AG09309 (cell line): Measurements from ENCODE around the gene RNF8.

Source experiments
- DNase-seq: peaks from one replicate; pipeline ENCODE4 v3.0.0-alpha.2; 2010; ENCODE audit warnings: low read depth
- H3K4me3 ChIP-seq: 2 replicates; pipeline ENCODE4 v1.5.1; 2011; ENCODE audit warnings: mild to moderate bottlenecking, low read depth, low read length, moderate library complexity; ENCODE audit not compliant: control insufficient read depth
- CTCF ChIP-seq: IDR thresholded peaks from 2 replicates; pipeline ENCODE4 v1.5.1; 2011; ENCODE audit warnings: mild to moderate bottlenecking, low read depth, low read length, inconsistent platforms; ENCODE audit not compliant: insufficient read depth, control insufficient read depth; ENCODE audit errors: missing control alignments

RNF8 gene

GRCh38 chr6:37347177-37347576 is 6.6 kb upstream of the RNF8 start:
- TF ChIP-seq CTCF = no peak
- H3K4me3 ChIP-seq = no peak overlapping the region
- no peak for DNase-seq

GRCh38 chr6:37347670-37348111 is 6.1 kb upstream of the RNF8 start:
- H3K4me3 ChIP-seq = no peak overlapping the region
- no peak for DNase-seq
- no peak for TF ChIP-seq CTCF

- H3K4me3 ChIP-seq = no peak overlapping the region
- no peak for DNase-seq
- no peak for TF ChIP-seq CTCF
These were observed 2.8 kb upstream of the RNF8 start for GRCh38 chr6:37351027-37351426.

- TF ChIP-seq CTCF = no peak
- DNase-seq = no peak
- H3K4me3 ChIP-seq = no peak overlapping the region
These were observed 1.4 kb upstream of the RNF8 start for GRCh38 chr6:37352384-37352783.

- peak overlapping the region; percentile 90 for H3K4me3 ChIP-seq
- no peak for TF ChIP-seq CTCF
- DNase-seq = no peak
These were observed 972 bp downstream of the RNF8 start for GRCh38 chr6:37354526-37355384.

GRCh38 chr6:37357288-37357687 is 3.5 kb downstream of the RNF8 start:
- H3K4me3 ChIP-seq = no peak overlapping the region
- no peak for TF ChIP-seq CTCF
- DNase-seq = no peak
